Activated naive CD8-positive, alpha-beta T cell (primary cell): ENCODE data around the gene HS3ST1.

Experiments used
- H3K27ac Mint-ChIP-seq: one replicate; pipeline ENCODE4 v1.8.0; 2021; ENCODE audit warnings: mixed read lengths
- H3K27me3 Mint-ChIP-seq: one replicate; pipeline ENCODE4 v1.8.0; 2021; ENCODE audit warnings: mixed read lengths
- H3K36me3 Mint-ChIP-seq: one replicate; pipeline ENCODE4 v1.8.0; 2021; ENCODE audit warnings: mixed read lengths
- H3K4me1 Mint-ChIP-seq: one replicate; pipeline ENCODE4 v1.8.0; 2021; ENCODE audit warnings: low read depth, mixed read lengths
- H3K4me3 Mint-ChIP-seq: one replicate; pipeline ENCODE4 v1.8.0; 2021; ENCODE audit warnings: mild to moderate bottlenecking, mixed read lengths
- H3K9me3 Mint-ChIP-seq: one replicate; pipeline ENCODE4 v1.8.0; 2021; ENCODE audit warnings: low read depth, mixed read lengths

Gene HS3ST1

DNA sequence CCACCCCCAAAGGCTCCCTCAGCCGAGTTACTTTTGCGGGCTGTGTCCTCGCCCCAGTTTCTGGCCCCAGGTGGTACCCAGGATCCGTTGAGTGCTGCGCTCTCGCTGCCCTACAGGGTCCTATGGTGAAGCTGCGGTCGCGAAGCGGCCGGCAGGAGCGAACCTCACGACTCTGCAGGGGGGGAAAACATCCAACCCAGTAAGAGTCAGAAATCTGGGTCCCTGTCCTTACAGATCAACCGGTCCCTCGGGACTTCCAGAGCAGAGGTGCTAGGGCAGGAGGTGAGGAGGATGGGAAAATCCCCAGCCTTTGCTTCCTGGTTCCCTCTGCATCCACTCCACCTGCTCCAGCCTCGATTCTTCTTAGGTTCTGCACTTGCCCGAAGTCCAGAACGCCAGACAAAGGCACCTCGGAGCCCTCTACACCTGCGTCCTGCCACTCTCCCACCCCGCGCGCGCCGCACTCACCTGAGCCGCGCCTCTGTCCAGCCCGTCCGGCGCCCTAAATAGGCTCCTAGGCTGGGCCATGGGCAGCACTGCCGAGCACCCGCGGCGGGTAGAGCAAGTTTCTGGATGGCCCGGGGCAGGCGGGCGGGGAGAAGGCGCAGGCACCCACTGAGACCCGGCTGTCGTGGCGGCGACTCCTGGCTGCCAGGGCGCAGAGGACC lies at the start of gene HS3ST1:
TSS of gene HS3ST1 (minus strand) at position 664 of the 668 bp plus-strand sequence. CDS start 28,889 bp downstream, outside the sequence.
- H3K27ac Mint-ChIP-seq: no peak within 1 kb of the TSS
- H3K4me3 Mint-ChIP-seq: peak within 1 kb of the TSS; percentile 79
- no peaks in the 10 kb centered on the region for H3K36me3 Mint-ChIP-seq
- H3K9me3 Mint-ChIP-seq: no peaks in the 10 kb centered on the region
- peaks cover 16% of the 10 kb centered on the region for H3K4me1 Mint-ChIP-seq
- peaks cover 19% of the 10 kb centered on the region for H3K27me3 Mint-ChIP-seq

GRCh38 chr4:11475871-11476270 lies 47.2 kb upstream of the HS3ST1 start:
- H3K4me1 Mint-ChIP-seq: peaks cover 23% of the 10 kb centered on the region
- no peak overlapping the region for H3K27ac Mint-ChIP-seq
- peaks cover 4% of the 10 kb centered on the region for H3K36me3 Mint-ChIP-seq
- no peak overlapping the region for H3K4me3 Mint-ChIP-seq
- H3K9me3 Mint-ChIP-seq: peaks cover 9% of the 10 kb centered on the region
- no peaks in the 10 kb centered on the region for H3K27me3 Mint-ChIP-seq

- H3K4me3 Mint-ChIP-seq: no peak overlapping the region
- peaks cover 9% of the 10 kb centered on the region for H3K9me3 Mint-ChIP-seq
- peaks cover 35% of the 10 kb centered on the region for H3K4me1 Mint-ChIP-seq
- peaks cover 4% of the 10 kb centered on the region for H3K36me3 Mint-ChIP-seq
- no peak overlapping the region for H3K27ac Mint-ChIP-seq
- H3K27me3 Mint-ChIP-seq: no peaks in the 10 kb centered on the region
Measured at GRCh38 chr4:11474146-11474545, 45.5 kb upstream of the HS3ST1 start.

- Mint-ChIP-seq H3K36me3 (peaks cover 4% of the 10 kb centered on the region), H3K4me1 (peaks cover 42% of the 10 kb centered on the region), H3K4me3 (peak overlapping the region; percentile 65), H3K27ac (peak overlapping the region; percentile 77), H3K27me3 (no peaks in the 10 kb centered on the region), H3K9me3 (peaks cover 9% of the 10 kb centered on the region)
Measured at GRCh38 chr4:11472535-11472934, 43.8 kb upstream of the HS3ST1 start.

DNA sequence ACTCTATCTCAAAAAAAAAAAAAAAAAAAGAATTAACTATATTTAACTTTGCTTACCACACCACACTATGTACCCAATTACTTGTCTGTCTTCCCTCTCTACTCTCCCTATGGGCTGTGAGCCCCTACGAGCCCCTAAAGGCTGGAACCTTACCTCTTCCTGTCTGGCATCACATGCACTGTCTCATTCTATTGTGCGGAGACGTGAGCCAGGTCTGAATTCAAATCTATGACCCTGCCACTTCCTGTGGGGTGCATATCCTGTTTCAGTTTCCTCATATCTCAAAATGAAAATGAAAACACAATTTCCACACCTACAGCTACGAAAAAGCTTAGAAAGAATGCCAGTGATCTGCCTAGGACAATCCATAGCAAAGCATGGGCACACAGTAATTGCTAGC lies 42.9 kb upstream of the HS3ST1 start:
- peaks cover 2% of the 10 kb centered on the region for H3K36me3 Mint-ChIP-seq
- H3K27me3 Mint-ChIP-seq: no peaks in the 10 kb centered on the region
- H3K4me3 Mint-ChIP-seq: peak overlapping the region; percentile 85
- H3K27ac Mint-ChIP-seq: peak overlapping the region; percentile 94
- H3K4me1 Mint-ChIP-seq: peaks cover 44% of the 10 kb centered on the region
- peaks cover 9% of the 10 kb centered on the region for H3K9me3 Mint-ChIP-seq

DNA sequence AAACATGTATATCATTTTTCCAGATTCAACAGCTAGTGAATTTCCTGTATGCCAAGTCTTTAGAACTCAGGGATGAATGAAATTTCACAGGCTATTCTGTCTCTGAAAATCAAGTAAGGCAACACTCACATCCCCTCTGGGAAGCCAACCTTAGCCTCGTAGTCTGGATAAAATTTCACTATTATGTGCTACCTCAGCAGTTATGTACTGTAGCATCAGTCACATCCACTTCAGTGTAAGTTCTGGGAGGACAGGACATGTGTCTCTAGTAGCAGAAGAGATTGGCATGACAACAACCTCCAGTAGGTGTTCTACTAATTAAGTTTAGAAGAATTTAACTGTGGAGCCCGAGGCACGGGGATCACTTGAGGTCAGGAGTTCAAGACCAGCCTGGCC lies 42.4 kb upstream of the HS3ST1 start:
- Mint-ChIP-seq H3K9me3 (peaks cover 9% of the 10 kb centered on the region), H3K27ac (peak overlapping the region; percentile 80), H3K36me3 (peaks cover 2% of the 10 kb centered on the region), H3K4me1 (peaks cover 44% of the 10 kb centered on the region), H3K27me3 (no peaks in the 10 kb centered on the region), H3K4me3 (peak overlapping the region; percentile 54)

GRCh38 chr4:11470438-11471045 lies 41.8 kb upstream of the HS3ST1 start:
- Mint-ChIP-seq H3K36me3 (peaks cover 2% of the 10 kb centered on the region), H3K4me1 (peaks cover 44% of the 10 kb centered on the region), H3K27ac (peak overlapping the region; percentile 80)

DNA sequence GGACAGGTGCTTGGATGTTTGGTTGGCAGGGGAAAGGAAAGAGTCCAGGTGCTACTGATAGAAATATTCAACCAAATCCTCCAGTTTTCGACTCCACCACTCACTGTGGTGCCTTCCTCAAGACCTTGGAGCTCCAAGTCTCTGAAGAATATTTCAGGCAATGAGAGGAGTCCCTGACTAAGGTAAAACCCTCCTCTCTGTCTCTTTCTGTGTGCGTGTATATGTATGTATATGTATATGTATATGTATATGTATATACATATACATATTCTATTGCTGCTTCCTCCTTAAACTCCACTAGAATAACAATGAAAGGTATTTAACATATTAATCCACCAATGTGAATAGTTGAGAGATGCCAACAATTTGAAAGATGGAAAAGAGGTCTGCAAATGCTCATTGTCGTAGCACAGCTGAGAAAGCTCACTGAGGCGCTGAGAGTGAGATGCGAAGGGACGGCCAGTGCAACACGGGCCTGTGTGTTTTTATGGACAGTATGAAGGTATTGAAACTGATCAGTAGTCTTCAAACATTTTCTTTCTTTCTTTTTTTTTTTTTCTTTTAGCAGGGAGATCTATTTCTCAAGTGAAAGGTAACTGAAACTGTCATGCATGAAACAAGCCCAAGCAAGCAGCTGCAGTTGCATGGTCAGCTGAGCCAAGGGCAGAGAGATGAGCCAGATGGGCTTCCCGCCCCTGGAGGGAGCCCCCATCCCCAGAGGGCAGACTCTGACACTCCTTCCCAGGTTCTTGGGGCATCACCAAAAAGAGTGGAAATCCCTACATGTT lies 41.1 kb upstream of the HS3ST1 start:
- peaks cover 2% of the 10 kb centered on the region for H3K36me3 Mint-ChIP-seq
- peaks cover 44% of the 10 kb centered on the region for H3K4me1 Mint-ChIP-seq
- no peaks in the 10 kb centered on the region for H3K27me3 Mint-ChIP-seq
- H3K4me3 Mint-ChIP-seq: no peak overlapping the region
- H3K27ac Mint-ChIP-seq: peak overlapping the region; percentile 31
- peaks cover 9% of the 10 kb centered on the region for H3K9me3 Mint-ChIP-seq

More at GRCh38 chr4:11470438-11471045, 41.8 kb upstream of the HS3ST1 start:
- Mint-ChIP-seq H3K27me3 (no peaks in the 10 kb centered on the region), H3K4me3 (peak overlapping the region; percentile 54), H3K9me3 (peaks cover 9% of the 10 kb centered on the region)

DNA sequence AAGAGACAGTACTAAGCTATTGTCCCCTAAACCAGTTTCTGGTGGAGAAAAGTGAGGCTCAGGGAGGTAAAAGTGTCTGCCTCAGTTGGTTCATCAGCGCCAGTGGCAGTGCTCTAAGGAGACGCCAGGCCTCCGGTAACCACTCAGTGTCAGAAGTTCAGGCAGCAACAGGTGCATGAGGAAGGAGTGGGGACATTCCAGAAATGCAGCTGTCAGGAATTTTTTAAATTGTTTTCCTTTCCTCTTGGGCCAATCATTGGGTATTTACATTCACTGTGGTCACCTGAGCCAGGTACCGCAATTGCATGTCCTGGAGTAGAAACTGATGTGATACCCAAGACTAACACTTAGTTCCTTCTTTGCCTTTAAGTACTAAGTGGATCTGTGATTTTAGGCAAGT lies 40.2 kb upstream of the HS3ST1 start:
- Mint-ChIP-seq H3K36me3 (no peaks in the 10 kb centered on the region), H3K9me3 (peaks cover 9% of the 10 kb centered on the region), H3K27me3 (no peaks in the 10 kb centered on the region), H3K4me1 (peaks cover 44% of the 10 kb centered on the region), H3K4me3 (no peak overlapping the region), H3K27ac (no peak overlapping the region)

DNA sequence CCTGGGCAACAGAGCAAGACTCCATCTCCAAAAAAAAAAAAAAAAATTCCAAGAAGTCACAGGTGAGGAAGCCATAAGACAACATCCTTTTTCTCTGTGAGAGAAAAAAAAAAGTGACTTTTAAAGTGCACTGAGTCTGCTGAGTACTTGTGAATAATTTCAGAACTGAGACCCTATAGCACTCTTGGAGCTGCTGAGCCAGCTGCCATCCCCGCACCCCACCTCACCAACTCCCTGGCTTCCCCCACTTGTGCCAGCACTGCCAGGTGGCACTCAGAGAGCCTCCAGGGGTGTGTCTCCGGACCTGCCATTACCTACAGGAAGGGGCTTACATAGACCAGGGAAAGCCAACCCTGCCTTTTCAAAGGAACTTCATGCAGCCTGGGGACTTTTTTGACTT lies 39.2 kb upstream of the HS3ST1 start:
- Mint-ChIP-seq H3K4me1 (peaks cover 39% of the 10 kb centered on the region), H3K27me3 (no peaks in the 10 kb centered on the region)

GRCh38 chr4:11463707-11464106 lies 35.0 kb upstream of the HS3ST1 start:
- Mint-ChIP-seq H3K9me3 (peaks cover 22% of the 10 kb centered on the region), H3K36me3 (peaks cover 6% of the 10 kb centered on the region), H3K4me3 (no peak overlapping the region), H3K4me1 (peaks cover 7% of the 10 kb centered on the region), H3K27me3 (no peaks in the 10 kb centered on the region), H3K27ac (no peak overlapping the region)

More for the DNA sequence above, 39.2 kb upstream of the HS3ST1 start:
- Mint-ChIP-seq H3K9me3 (peaks cover 9% of the 10 kb centered on the region), H3K4me3 (no peak overlapping the region), H3K36me3 (no peaks in the 10 kb centered on the region), H3K27ac (no peak overlapping the region)

GRCh38 chr4:11456401-11456800 lies 27.7 kb upstream of the HS3ST1 start:
- no peak overlapping the region for H3K27ac Mint-ChIP-seq
- H3K4me1 Mint-ChIP-seq: peaks cover 2% of the 10 kb centered on the region
- H3K4me3 Mint-ChIP-seq: no peak overlapping the region
- H3K36me3 Mint-ChIP-seq: peaks cover 14% of the 10 kb centered on the region
- H3K27me3 Mint-ChIP-seq: peaks cover 5% of the 10 kb centered on the region
- H3K9me3 Mint-ChIP-seq: peaks cover 21% of the 10 kb centered on the region

DNA sequence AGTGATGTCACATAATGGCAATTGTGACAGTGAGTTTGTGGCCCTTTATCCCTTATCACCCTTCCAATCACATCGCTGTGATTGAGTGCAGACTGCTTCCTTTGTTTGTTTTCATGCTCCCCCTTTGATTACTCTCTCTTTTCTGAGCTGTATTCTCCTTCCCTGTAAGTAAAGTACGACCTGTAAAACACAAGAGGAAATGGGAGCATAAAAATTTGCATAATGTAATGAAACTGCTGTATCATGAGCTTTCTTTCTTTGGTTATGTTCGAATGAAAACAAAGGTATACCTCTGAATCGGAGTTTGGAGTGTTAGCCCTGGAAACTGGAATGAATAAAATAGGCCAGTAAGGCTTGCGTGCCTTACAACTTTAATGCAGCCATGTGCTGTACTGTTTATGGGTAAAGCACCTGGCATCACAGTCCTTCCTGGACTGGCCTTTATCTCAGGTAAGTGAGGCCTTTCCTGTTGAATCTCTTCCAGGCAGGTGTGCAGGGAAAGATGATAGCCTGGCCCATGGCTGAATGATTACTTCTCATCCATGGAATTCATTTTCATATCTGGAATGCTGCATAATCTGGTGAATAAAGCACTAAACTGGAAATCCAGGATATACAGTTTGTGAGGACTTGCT lies 26.6 kb upstream of the HS3ST1 start:
- peaks cover 13% of the 10 kb centered on the region for H3K9me3 Mint-ChIP-seq
- H3K4me3 Mint-ChIP-seq: no peak overlapping the region
- no peak overlapping the region for H3K27ac Mint-ChIP-seq
- H3K27me3 Mint-ChIP-seq: peaks cover 5% of the 10 kb centered on the region
- peaks cover 2% of the 10 kb centered on the region for H3K4me1 Mint-ChIP-seq
- peaks cover 14% of the 10 kb centered on the region for H3K36me3 Mint-ChIP-seq

GRCh38 chr4:11451716-11452115 lies 23.0 kb upstream of the HS3ST1 start:
- Mint-ChIP-seq H3K4me3 (no peak overlapping the region), H3K36me3 (peaks cover 5% of the 10 kb centered on the region), H3K27ac (no peak overlapping the region), H3K4me1 (peaks cover 2% of the 10 kb centered on the region), H3K27me3 (peaks cover 7% of the 10 kb centered on the region), H3K9me3 (no peaks in the 10 kb centered on the region)
